Lung (tissue), 12 donors: ENCODE results near the gene MSANTD3. TPM values are rescaled to one million over a fixed set of nuclear protein-coding genes. Genes with fewer than 3 reads are reported as not detected.
A peak's percentile ranks its signal among the peaks of the same experiment; 100 is the strongest.

Experiments used
- ATAC-seq: fragments of 200-7000 bp; cut with Tn5 transposase; one replicate; pipeline ENCODE4 v1.9.1; 2020; ENCODE audit warnings: moderate number of reproducible peaks; ENCODE audit not compliant: insufficient read depth, low FRiP score
- DNase-seq, 3 donors: peaks; one replicate each; pipeline ENCODE4 v3.0.0-alpha.2; 2013 to 2017
- H3K27ac ChIP-seq, 2 donors: one replicate each; pipeline ENCODE4 v1.5.1; 2013; ENCODE audit warnings: mild to moderate bottlenecking in 2 of 2, moderate library complexity in 2 of 2, control low read depth in 1 of 2, inconsistent platforms in 1 of 2, low read depth in 1 of 2, low read length in 1 of 2
- H3K27me3 ChIP-seq, 3 donors: one replicate each; pipeline ENCODE4 v1.5.1; 2013; ENCODE audit warnings: low read length in 2 of 3; ENCODE audit not compliant: control insufficient read depth in 3 of 3, insufficient read depth in 3 of 3
- H3K36me3 ChIP-seq, 4 donors: one replicate each; pipeline ENCODE4 v1.5.1; 2013; ENCODE audit warnings: low read length in 4 of 4, mild to moderate bottlenecking in 1 of 4, moderate library complexity in 1 of 4; ENCODE audit not compliant: control insufficient read depth in 4 of 4, insufficient read depth in 4 of 4
- H3K4me1 ChIP-seq, 5 donors: one replicate each; pipeline ENCODE4 v1.5.1; 2013; ENCODE audit warnings: low read length in 5 of 5, mild to moderate bottlenecking in 2 of 5, moderate library complexity in 1 of 5; ENCODE audit not compliant: control insufficient read depth in 5 of 5, insufficient read depth in 5 of 5
- H3K4me3 ChIP-seq: one replicate; pipeline ENCODE4 v1.5.1; 2013; ENCODE audit warnings: mild to moderate bottlenecking, control low read depth, moderate library complexity
- H3K9ac ChIP-seq, 2 donors: one replicate each; pipeline ENCODE4 v1.5.1; 2013; ENCODE audit warnings: low read length in 2 of 2, control low read depth in 1 of 2; ENCODE audit not compliant: insufficient read depth in 1 of 2
- H3K9me3 ChIP-seq, 4 donors: one replicate each; pipeline ENCODE4 v1.5.1; 2013; ENCODE audit warnings: low read length in 3 of 4, mild to moderate bottlenecking in 1 of 4, moderate library complexity in 1 of 4; ENCODE audit not compliant: control insufficient read depth in 4 of 4, insufficient read depth in 3 of 4
- WGBS, 2 donors: extraction: QIAGEN DNeasy Blood & Tissue Kit; methylation state at CpG; one replicate each; pipeline ENCODE4 v1.1.7; 2013; 5-methylcytosine and 5-hydroxymethylcytosine counted together
- polyA plus RNA-seq, 2 donors: library from polyadenylated mRNA; stranded (reverse); fragments of 200-250 nt; gene quantifications; one replicate each; pipeline ENCODE4 v1.2.1, GENCODE V29; 2013
- total RNA-seq, 2 donors: library from RNA; depleted of rRNA in 1 of 2; stranded (reverse); fragments of >200 nt in 1 of 2; gene quantifications; one replicate each; pipeline ENCODE4 v1.2.1, GENCODE V29; 2014 to 2021
- TF ChIP-seq, protein P1 (sequence below): IDR thresholded peaks from 2 replicates; pipeline ENCODE4 v1.5.1; 2012; ENCODE audit warnings: mild to moderate bottlenecking; ENCODE audit errors: control extremely low read depth, extremely low read depth
- donor health status: control.
- donor health status: control.
- donor health status: Bipolar disorder and iron deficiency.
- donor health status: healthy.
- donor health status: DM: yes; HTN: yes; CAD: no.

MSANTD3 gene
- total and polyA plus RNA-seq, 4 donors, result 17.5 to 23.8 (median 17.8) TPM

DNA sequence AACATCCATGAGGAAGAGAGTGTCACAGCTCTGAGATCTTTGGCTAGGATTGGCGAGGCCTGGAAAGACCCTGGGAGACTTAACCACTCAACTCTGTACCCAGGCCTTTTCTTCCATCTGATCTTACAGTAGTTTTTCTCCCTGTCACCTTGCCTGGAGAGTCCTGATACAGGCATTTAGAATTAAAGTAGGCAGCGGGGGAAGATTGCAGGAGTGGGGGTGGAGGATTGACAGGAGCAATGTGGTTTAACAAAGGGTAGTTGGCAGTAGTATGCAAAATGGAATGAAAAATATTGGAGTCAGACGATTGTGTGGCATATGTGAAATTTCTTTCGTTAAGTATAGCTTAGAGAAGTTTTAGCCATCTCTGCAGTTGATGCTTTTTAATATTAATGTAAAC, 62.9 kb downstream of the MSANTD3 start:
- WGBS, 2 donors, result 86 to 87% methylated on average over 4 of the region's 4 CpGs
- H3K27ac ChIP-seq, result no peak overlapping the region
- DNase-seq, result no peak

DNA sequence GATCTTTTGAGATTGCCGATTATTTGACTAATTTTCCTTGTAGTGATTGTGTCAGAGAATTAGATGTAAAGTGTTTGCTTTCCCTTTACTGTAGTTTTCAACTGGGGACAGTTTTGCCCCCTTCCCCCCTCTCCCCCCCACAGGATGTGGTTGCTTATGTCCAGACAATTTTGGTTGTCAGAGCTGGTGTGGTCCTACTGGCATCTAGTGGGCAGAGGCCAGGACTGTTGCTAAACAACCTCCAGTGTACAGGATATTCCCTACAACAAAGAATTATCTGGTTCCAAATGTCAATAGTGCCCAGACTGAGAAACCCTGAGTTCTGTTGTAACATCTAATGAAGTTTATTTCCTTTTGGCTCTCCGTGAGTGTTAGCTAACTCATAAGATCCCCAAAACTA, 66.0 kb downstream of the MSANTD3 start:
- Histone ChIP-seq H3K36me3 (no peaks in the 10 kb centered on the region), H3K27me3 (no peaks in the 10 kb centered on the region), H3K4me3 (no peak overlapping the region), H3K9me3 (no peaks in the 10 kb centered on the region), H3K27ac (no peak overlapping the region), H3K9ac (no peak overlapping the region), H3K4me1 (no peaks in the 10 kb centered on the region)
- ATAC-seq (no peak), DNase-seq (peak in 2 of 3 donors; percentile 11 to 18)
- 58 to 64% methylated on average over 2 of the region's 2 CpGs for WGBS, 2 donors
- TF ChIP-seq, protein P1, sequence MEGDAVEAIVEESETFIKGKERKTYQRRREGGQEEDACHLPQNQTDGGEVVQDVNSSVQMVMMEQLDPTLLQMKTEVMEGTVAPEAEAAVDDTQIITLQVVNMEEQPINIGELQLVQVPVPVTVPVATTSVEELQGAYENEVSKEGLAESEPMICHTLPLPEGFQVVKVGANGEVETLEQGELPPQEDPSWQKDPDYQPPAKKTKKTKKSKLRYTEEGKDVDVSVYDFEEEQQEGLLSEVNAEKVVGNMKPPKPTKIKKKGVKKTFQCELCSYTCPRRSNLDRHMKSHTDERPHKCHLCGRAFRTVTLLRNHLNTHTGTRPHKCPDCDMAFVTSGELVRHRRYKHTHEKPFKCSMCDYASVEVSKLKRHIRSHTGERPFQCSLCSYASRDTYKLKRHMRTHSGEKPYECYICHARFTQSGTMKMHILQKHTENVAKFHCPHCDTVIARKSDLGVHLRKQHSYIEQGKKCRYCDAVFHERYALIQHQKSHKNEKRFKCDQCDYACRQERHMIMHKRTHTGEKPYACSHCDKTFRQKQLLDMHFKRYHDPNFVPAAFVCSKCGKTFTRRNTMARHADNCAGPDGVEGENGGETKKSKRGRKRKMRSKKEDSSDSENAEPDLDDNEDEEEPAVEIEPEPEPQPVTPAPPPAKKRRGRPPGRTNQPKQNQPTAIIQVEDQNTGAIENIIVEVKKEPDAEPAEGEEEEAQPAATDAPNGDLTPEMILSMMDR, result no peak

More for the DNA sequence above, 62.9 kb downstream of the MSANTD3 start:
- Histone ChIP-seq H3K4me3 (no peak overlapping the region), H3K9ac (no peak overlapping the region), H3K4me1 (no peaks in the 10 kb centered on the region), H3K27me3 (no peaks in the 10 kb centered on the region), H3K36me3 (no peaks in the 10 kb centered on the region), H3K9me3 (no peaks in the 10 kb centered on the region)
- TF ChIP-seq, protein P1, result no peak
- no peak for ATAC-seq

DNA sequence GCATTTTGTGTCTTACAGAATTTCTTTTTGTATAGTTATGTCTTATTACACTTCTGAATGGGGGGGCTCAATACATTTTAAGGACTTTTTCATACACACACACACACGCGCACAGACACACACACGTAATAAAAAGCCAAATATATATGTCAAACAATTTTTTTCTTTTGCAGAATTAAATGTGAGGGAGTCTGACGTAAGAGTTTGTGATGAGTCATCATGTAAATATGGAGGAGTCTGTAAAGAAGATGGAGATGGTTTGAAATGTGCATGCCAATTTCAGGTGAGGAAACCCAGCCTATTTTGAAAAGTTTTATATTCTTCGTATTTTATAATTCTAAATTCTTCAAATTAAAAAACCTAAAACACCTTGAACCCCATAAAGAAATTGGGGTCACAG, 71.6 kb downstream of the MSANTD3 start:
- no peaks in the 10 kb centered on the region for H3K27me3 ChIP-seq
- no peak overlapping the region for H3K27ac ChIP-seq
- H3K9me3 ChIP-seq, result no peaks in the 10 kb centered on the region
- H3K4me3 ChIP-seq, result no peak overlapping the region
- peaks cover 0 to 5% (median 0%) of the 10 kb centered on the region in 4 donors for H3K36me3 ChIP-seq
- H3K4me1 ChIP-seq, result no peaks in the 10 kb centered on the region
- 84 to 87% methylated on average over 5 of the region's 5 CpGs for WGBS, 2 donors
- ATAC-seq, result no peak
- H3K9ac ChIP-seq, result no peak overlapping the region
- DNase-seq, result no peak
- TF ChIP-seq, protein P1, result no peak

DNA sequence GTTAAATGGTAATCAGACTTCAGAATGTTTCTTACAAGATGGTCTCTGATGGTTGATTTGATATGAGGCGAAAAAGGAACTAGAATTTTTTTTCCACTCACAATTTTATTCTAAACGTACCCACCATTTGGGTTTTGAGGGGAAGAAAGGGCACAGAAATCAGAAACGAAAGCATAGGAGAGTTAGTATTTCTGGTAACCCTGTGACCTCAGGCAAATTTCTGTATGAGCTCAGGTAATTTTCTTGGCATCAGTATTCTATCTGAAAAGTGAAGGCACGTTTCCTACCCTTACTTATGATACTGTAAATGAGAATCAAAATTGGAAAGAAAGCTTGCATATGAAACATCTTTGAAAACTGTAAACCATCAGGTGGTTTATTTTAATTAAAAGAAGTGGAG, 72.5 kb downstream of the MSANTD3 start:
- TF ChIP-seq, protein P1, result no peak
- Histone ChIP-seq H3K27ac (no peak overlapping the region), H3K9ac (no peak overlapping the region), H3K27me3 (no peaks in the 10 kb centered on the region), H3K9me3 (no peaks in the 10 kb centered on the region), H3K36me3 (peaks cover 0 to 5% (median 0%) of the 10 kb centered on the region in 4 donors), H3K4me3 (no peak overlapping the region), H3K4me1 (no peaks in the 10 kb centered on the region)
- no peak for DNase-seq
- WGBS, 2 donors, result 83 to 87% methylated on average over 4 of the region's 4 CpGs
- no peak for ATAC-seq
